Glutamatergic neuron (in vitro differentiated cells): ENCODE data around the gene SPAG7. TPM values are rescaled to one million over a fixed set of nuclear protein-coding genes. Genes with fewer than 3 reads are reported as not detected.

Experiments
- DNase-seq: peaks from one replicate; pipeline ENCODE4 v3.0.0; 2022
- H3K27ac Mint-ChIP-seq: one replicate; pipeline ENCODE4 v1.8.0; 2020; ENCODE audit warnings: mild to moderate bottlenecking, mixed read lengths, inconsistent platforms; ENCODE audit not compliant: unreplicated experiment
- H3K27me3 Mint-ChIP-seq: one replicate; pipeline ENCODE4 v1.8.0; 2020; ENCODE audit warnings: mild to moderate bottlenecking, moderate library complexity, mixed read lengths, inconsistent platforms; ENCODE audit not compliant: unreplicated experiment
- H3K36me3 Mint-ChIP-seq: one replicate; pipeline ENCODE4 v1.8.0; 2020; ENCODE audit warnings: mild to moderate bottlenecking, mixed read lengths, inconsistent platforms; ENCODE audit not compliant: unreplicated experiment
- H3K4me1 Mint-ChIP-seq: one replicate; pipeline ENCODE4 v1.8.0; 2020; ENCODE audit warnings: mild to moderate bottlenecking, low read depth, mixed read lengths, inconsistent platforms; ENCODE audit not compliant: unreplicated experiment
- H3K4me3 Mint-ChIP-seq: one replicate; pipeline ENCODE4 v1.8.0; 2020; ENCODE audit warnings: mild to moderate bottlenecking, mixed read lengths, inconsistent platforms; ENCODE audit not compliant: unreplicated experiment
- H3K9me3 Mint-ChIP-seq: one replicate; pipeline ENCODE4 v1.8.0; 2020; ENCODE audit warnings: mild to moderate bottlenecking, moderate library complexity, mixed read lengths, inconsistent platforms; ENCODE audit not compliant: unreplicated experiment
- CTCF ChIP-seq: fragments of 200-600 bp; sonication (generic); IDR thresholded peaks from one replicate; pipeline ENCODE4 v1.5.0; 2021; ENCODE audit not compliant: partially characterized antibody, unreplicated experiment
- total RNA-seq: library from RNA; stranded (reverse); fragmentation: NEBNext Ultra II Directional; extraction: Animal tissue kit (Norgen Biotek cat#: 25700); gene quantifications from one replicate; pipeline ENCODE4 v1.2.1, GENCODE V29; 2021; ENCODE audit not compliant: unreplicated experiment

The SPAG7 gene
- total RNA-seq, 1 donor from 2014 or later = 69.6 TPM

- Mint-ChIP-seq H3K27me3 (peaks cover 11% of the 10 kb centered on the region), H3K4me1 (peaks cover 4% of the 10 kb centered on the region), H3K9me3 (peaks cover 5% of the 10 kb centered on the region), H3K27ac (no peak overlapping the region), H3K4me3 (no peak overlapping the region), H3K36me3 (peaks cover 11% of the 10 kb centered on the region)
- DNase-seq = no peak
- TF ChIP-seq CTCF = no peak
Measured at GRCh38 chr17:5002121-5002788, 34.6 kb upstream of the SPAG7 start.

DNA sequence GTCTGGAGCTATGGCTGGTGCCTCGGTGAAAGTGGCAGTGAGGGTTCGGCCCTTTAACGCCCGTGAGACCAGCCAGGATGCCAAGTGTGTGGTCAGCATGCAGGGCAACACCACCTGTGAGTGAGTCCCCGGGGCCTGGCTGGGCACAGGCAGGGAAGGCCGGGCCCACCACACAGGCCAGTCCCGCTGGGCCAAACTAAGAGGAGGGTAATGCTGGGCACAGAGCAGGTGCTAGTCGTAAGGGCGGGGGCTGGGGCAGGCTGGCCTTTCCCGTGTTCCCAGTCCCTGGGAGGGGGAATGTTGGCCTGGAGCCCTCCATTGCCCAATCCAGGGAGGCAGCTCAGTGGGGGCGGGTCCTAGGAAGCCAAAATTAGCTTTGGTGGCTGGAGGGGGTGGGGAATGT, 32.6 kb upstream of the SPAG7 start:
- no peak for TF ChIP-seq CTCF
- no peak overlapping the region for H3K27ac Mint-ChIP-seq
- no peak overlapping the region for H3K4me3 Mint-ChIP-seq
- H3K27me3 Mint-ChIP-seq = peaks cover 14% of the 10 kb centered on the region
- H3K4me1 Mint-ChIP-seq = peaks cover 4% of the 10 kb centered on the region
- H3K9me3 Mint-ChIP-seq = peaks cover 7% of the 10 kb centered on the region
- peaks cover 11% of the 10 kb centered on the region for H3K36me3 Mint-ChIP-seq
- DNase-seq = no peak

DNA sequence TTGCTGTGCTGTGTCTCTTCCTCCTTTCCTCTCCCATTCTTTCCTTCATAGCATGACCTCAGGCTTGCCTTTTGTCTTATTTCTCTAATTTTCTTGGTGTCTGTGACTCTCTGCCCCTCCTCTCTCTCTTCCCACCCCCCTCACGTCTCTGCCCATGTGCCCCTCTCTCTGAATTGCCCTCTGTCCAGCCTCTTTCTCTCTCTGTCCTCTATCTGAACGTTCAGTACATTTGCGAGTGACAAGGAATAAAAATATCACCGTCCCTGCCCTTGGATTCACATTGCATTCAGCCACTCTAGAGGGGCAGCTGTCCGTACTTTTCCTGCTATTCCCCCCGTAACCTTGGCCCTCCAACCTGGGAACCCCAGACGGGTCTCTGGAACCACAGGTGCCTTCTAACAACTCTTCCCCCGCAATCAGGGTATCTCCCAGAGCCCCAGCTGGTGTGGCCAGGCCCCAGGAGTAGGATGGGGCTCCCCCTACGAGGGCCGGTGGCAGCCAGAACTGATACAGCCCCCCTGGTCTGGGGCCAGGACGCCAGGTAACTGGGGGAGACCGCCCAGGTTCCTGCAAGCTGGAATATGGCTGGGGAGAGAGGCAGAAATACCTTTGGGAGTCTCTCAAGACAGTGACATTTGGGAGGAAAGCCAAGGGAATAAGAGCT, 31.9 kb upstream of the SPAG7 start:
- no peak for TF ChIP-seq CTCF
- H3K27ac Mint-ChIP-seq = peak overlapping the region; percentile 62
- H3K9me3 Mint-ChIP-seq = peaks cover 7% of the 10 kb centered on the region
- peaks cover 14% of the 10 kb centered on the region for H3K27me3 Mint-ChIP-seq
- peaks cover 9% of the 10 kb centered on the region for H3K36me3 Mint-ChIP-seq
- DNase-seq = no peak
- peak overlapping the region; percentile 79 for H3K4me3 Mint-ChIP-seq
- H3K4me1 Mint-ChIP-seq = peaks cover 4% of the 10 kb centered on the region

GRCh38 chr17:4998732-4999429, 31.3 kb upstream of the SPAG7 start:
- H3K4me1 Mint-ChIP-seq = peaks cover 4% of the 10 kb centered on the region
- no peak for DNase-seq
- H3K27me3 Mint-ChIP-seq = peaks cover 14% of the 10 kb centered on the region
- peak overlapping the region; percentile 83 for H3K4me3 Mint-ChIP-seq
- no peak for TF ChIP-seq CTCF
- peaks cover 7% of the 10 kb centered on the region for H3K9me3 Mint-ChIP-seq
- H3K36me3 Mint-ChIP-seq = peaks cover 2% of the 10 kb centered on the region
- H3K27ac Mint-ChIP-seq = peak overlapping the region; percentile 62
